ENCODE data around the gene CYB5B. TPM values are rescaled to one million over a fixed set of nuclear protein-coding genes. Genes with fewer than 3 reads are reported as not detected.

The CYB5B gene
- total RNA-seq, 1 donor from 2014 or later: 71.8 TPM

GRCh38 chr16:69451166-69451565, 26.7 kb downstream of the CYB5B start:
- TF ChIP-seq CTCF (IDR thresholded peaks at IDR 0.05): no peak
- H3K4me1 Mint-ChIP-seq (ENCODE audit: low read depth): peaks cover 15% of the 10 kb centered on the region
- H3K36me3 Mint-ChIP-seq (ENCODE audit: low read depth): peaks cover 9% of the 10 kb centered on the region
- no peaks in the 10 kb centered on the region for H3K9me3 Mint-ChIP-seq (ENCODE audit: low read depth)
- H3K27me3 Mint-ChIP-seq (ENCODE audit: low read depth): no peaks in the 10 kb centered on the region
- no peak overlapping the region for H3K4me3 Mint-ChIP-seq (ENCODE audit: unreplicated experiment)
- no peak for DNase-seq (ENCODE audit: low spot score)
- no peak overlapping the region for H3K27ac Mint-ChIP-seq (ENCODE audit: unreplicated experiment)

DNA sequence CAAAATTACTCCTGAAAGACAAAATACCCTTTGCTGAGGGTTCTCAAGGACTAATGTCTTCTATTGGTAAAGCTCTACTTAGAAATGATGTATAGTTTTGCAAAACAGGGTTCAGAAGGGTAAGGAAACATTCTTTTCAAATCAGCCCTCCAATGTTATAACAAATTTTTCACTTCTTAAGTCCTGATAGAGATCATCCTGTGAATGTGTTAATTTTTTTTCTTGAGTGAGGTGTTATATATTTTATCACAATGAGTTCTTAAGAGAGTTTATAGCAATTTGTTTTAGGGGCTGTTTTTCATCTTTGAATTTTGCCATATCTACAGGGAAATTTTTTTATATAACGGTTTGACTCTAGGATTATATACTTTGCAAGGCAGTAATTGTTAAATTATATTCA, 29.5 kb downstream of the CYB5B start:
- no peak overlapping the region for H3K4me3 Mint-ChIP-seq (ENCODE audit: unreplicated experiment)
- H3K27me3 Mint-ChIP-seq (ENCODE audit: low read depth): no peaks in the 10 kb centered on the region
- H3K9me3 Mint-ChIP-seq (ENCODE audit: low read depth): no peaks in the 10 kb centered on the region
- no peak for DNase-seq (ENCODE audit: low spot score)
- peaks cover 8% of the 10 kb centered on the region for H3K36me3 Mint-ChIP-seq (ENCODE audit: low read depth)
- peaks cover 8% of the 10 kb centered on the region for H3K4me1 Mint-ChIP-seq (ENCODE audit: low read depth)
- TF ChIP-seq CTCF (IDR thresholded peaks at IDR 0.05): no peak
- no peak overlapping the region for H3K27ac Mint-ChIP-seq (ENCODE audit: unreplicated experiment)

DNA sequence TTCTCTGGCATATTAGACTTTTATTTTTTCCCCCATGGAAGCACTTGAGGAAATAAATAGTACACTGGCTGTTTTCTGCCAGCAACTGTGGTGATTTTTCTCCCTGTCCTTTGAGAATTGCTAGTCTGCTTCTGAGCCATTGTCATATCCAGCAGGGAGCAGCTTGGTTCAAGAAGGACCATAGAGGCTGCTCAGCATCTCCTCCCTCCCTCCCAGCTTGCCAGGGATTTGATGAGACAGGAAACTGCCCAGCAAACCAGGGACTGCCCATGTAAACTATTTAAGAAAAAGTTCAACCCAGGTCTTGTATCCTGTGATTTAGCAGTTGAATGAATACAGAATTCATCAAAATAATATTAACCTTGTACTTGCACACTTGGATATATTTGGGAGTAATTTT, 39.5 kb downstream of the CYB5B start:
- Mint-ChIP-seq H3K36me3 (ENCODE audit: low read depth) (peaks cover 9% of the 10 kb centered on the region), H3K4me1 (ENCODE audit: low read depth) (peaks cover 10% of the 10 kb centered on the region), H3K9me3 (ENCODE audit: low read depth) (no peaks in the 10 kb centered on the region), H3K4me3 (ENCODE audit: unreplicated experiment) (no peak overlapping the region), H3K27me3 (ENCODE audit: low read depth) (no peaks in the 10 kb centered on the region), H3K27ac (ENCODE audit: unreplicated experiment) (no peak overlapping the region)
- DNase-seq (ENCODE audit: low spot score): no peak
- TF ChIP-seq CTCF (IDR thresholded peaks at IDR 0.05): no peak

DNA sequence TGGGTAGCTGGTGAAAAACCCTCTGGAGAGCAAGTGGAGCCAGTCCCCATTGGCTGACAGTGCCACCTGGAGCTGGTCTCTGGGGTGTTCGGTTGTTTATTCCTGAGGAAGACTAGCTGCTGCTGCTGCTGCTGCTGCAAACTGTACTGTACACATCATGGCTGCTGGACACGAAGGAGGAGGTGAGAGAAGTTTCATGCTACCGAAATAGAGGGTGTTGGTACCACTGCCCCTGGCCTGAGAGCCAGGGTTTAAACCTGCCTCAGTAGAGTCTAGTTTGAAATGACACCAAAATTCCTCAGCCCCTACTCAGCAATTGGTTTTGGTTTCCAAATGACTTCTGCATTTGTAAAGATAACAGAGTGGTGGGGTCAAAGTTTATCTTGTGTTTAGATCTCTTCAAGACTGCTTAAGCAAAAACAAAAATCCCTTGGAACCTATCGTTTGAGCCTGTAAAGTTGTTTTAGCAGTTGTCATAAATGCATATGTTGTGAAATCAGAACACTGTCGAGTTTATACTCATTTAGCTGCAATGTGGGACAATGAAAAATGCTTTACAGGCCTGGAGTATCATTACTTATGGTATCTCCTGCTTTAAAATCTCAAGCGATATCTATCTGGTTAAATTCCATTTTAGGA, 40.8 kb downstream of the CYB5B start:
- Mint-ChIP-seq H3K4me1 (ENCODE audit: low read depth) (peaks cover 10% of the 10 kb centered on the region), H3K27ac (ENCODE audit: unreplicated experiment) (no peak overlapping the region), H3K36me3 (ENCODE audit: low read depth) (peaks cover 8% of the 10 kb centered on the region), H3K27me3 (ENCODE audit: low read depth) (no peaks in the 10 kb centered on the region), H3K4me3 (ENCODE audit: unreplicated experiment) (no peak overlapping the region), H3K9me3 (ENCODE audit: low read depth) (no peaks in the 10 kb centered on the region)
- no peak for DNase-seq (ENCODE audit: low spot score)
- no peak for TF ChIP-seq CTCF (IDR thresholded peaks at IDR 0.05)

DNA sequence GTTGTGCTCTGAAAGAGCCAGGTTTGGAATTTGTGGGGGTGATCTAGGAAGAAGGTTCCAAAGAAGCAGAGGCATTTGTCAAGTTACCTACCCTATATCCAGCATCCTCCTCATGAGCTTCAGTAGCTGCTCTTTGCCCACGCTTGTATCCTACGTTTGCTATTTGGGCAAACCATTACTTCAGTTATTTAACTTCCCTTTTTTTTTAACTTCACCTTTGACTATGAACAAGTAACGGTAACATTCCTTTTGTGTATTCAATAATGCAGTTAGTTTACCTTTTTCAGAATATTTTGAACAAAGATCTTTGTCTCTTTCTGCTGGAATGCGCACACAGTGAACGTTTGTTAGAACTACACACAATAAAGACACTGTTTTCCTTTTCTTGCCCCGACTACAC, 41.5 kb downstream of the CYB5B start:
- H3K27me3 Mint-ChIP-seq (ENCODE audit: low read depth): no peaks in the 10 kb centered on the region
- H3K4me1 Mint-ChIP-seq (ENCODE audit: low read depth): peaks cover 10% of the 10 kb centered on the region
- TF ChIP-seq CTCF (IDR thresholded peaks at IDR 0.05): no peak
- H3K9me3 Mint-ChIP-seq (ENCODE audit: low read depth): no peaks in the 10 kb centered on the region
- H3K27ac Mint-ChIP-seq (ENCODE audit: unreplicated experiment): no peak overlapping the region
- DNase-seq (ENCODE audit: low spot score): no peak
- peaks cover 8% of the 10 kb centered on the region for H3K36me3 Mint-ChIP-seq (ENCODE audit: low read depth)
- H3K4me3 Mint-ChIP-seq (ENCODE audit: unreplicated experiment): no peak overlapping the region
